Bronchial epithelial cell (primary cell): ENCODE results near the gene KCNJ6. TPM values are rescaled to one million over a fixed set of nuclear protein-coding genes. Genes with fewer than 3 reads are reported as not detected.

ENCODE experiments used
- DNase-seq: peaks from one replicate; pipeline ENCODE4 v3.0.0-alpha.2; 2010; ENCODE audit warnings: low read depth
- FAIRE-seq: peaks from 2 replicates; lab custom pipeline; 2011; peaks lifted over from hg19 to GRCh38; lab: Jason Lieb, UNC
- H3K27me3 ChIP-seq: 2 replicates; pipeline ENCODE4 v1.5.1; 2011; ENCODE audit warnings: low read length; ENCODE audit not compliant: control insufficient read depth, insufficient read depth
- H3K36me3 ChIP-seq: 2 replicates; pipeline ENCODE4 v1.5.1; 2011; ENCODE audit warnings: low read length; ENCODE audit not compliant: control insufficient read depth, insufficient read depth
- H3K4me3 ChIP-seq: 2 replicates; pipeline ENCODE4 v1.5.1; 2011; ENCODE audit warnings: mild to moderate bottlenecking, low read depth, low read length, control low read depth
- CTCF ChIP-seq: IDR thresholded peaks from 2 replicates; pipeline ENCODE4 v1.5.1; 2011; ENCODE audit warnings: mild to moderate bottlenecking, moderate library complexity, low read length, control low read depth, inconsistent platforms; ENCODE audit not compliant: insufficient read depth, severe bottlenecking
- total RNA-seq: library from RNA; depleted of rRNA; stranded (reverse); fragments of >200 nt; gene quantifications from 2 replicates; pipeline ENCODE4 v1.2.1, GENCODE V29; 2014

Gene KCNJ6
- total RNA-seq, 1 donor from 2014 or later, result not detected

GRCh38 chr21:37915941-37916309 is 332 bp downstream of the KCNJ6 start:
- no peak for TF ChIP-seq CTCF
- peaks cover 18% of the 10 kb centered on the region for H3K27me3 ChIP-seq
- FAIRE-seq, result no peak
- no peaks in the 10 kb centered on the region for H3K36me3 ChIP-seq
- no peak overlapping the region for H3K4me3 ChIP-seq
- DNase-seq, result no peak

GRCh38 chr21:37915497-37915911 is 753 bp downstream of the KCNJ6 start:
- Histone ChIP-seq H3K4me3 (no peak overlapping the region), H3K27me3 (peaks cover 18% of the 10 kb centered on the region), H3K36me3 (no peaks in the 10 kb centered on the region)
- DNase-seq, result no peak
- no peak for FAIRE-seq
- TF ChIP-seq CTCF, result no peak

GRCh38 chr21:37912616-37913015 is 3.6 kb downstream of the KCNJ6 start:
- DNase-seq, result no peak
- no peak for TF ChIP-seq CTCF
- FAIRE-seq, result peak; percentile 60
- Histone ChIP-seq H3K27me3 (peaks cover 18% of the 10 kb centered on the region), H3K4me3 (no peak overlapping the region), H3K36me3 (no peaks in the 10 kb centered on the region)

GRCh38 chr21:37909936-37910335 is 6.3 kb downstream of the KCNJ6 start:
- FAIRE-seq (no peak), DNase-seq (no peak)
- H3K27me3 ChIP-seq, result peaks cover 5% of the 10 kb centered on the region
- H3K36me3 ChIP-seq, result no peaks in the 10 kb centered on the region
- no peak for TF ChIP-seq CTCF
- H3K4me3 ChIP-seq, result no peak overlapping the region

GRCh38 chr21:37908691-37909090 is 7.6 kb downstream of the KCNJ6 start:
- Histone ChIP-seq H3K27me3 (no peaks in the 10 kb centered on the region), H3K36me3 (no peaks in the 10 kb centered on the region), H3K4me3 (no peak overlapping the region)
- TF ChIP-seq CTCF, result no peak
- no peak for FAIRE-seq
- DNase-seq, result no peak

- Histone ChIP-seq H3K4me3 (no peak overlapping the region), H3K36me3 (no peaks in the 10 kb centered on the region), H3K27me3 (no peaks in the 10 kb centered on the region)
- DNase-seq (peak; percentile 18), FAIRE-seq (no peak)
- no peak for TF ChIP-seq CTCF
Observed at GRCh38 chr21:37907076-37907475, 9.2 kb downstream of the KCNJ6 start.
